ENCODE data around the gene CNTN4.

DNA sequence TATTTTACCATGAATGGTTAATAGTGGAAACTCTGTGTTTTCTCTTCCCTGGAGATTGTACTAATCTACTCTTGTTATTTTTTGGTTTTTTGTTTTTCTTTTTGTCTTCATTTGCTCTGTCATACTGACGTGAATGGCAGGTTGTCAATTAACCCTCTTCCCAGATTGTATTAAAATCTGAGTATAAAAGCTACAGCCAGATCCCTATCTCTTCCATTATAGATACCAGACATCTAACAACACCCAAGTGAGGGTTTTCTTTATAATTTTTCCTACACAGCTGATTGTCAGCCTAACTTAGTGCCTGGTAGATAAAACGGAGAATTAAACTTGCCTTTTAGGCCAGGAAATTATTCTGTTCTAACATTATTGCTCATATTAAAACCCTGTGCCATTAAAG, 848.9 kb downstream of the CNTN4 start:
- TF ChIP-seq CTCF (IDR thresholded peaks at IDR 0.05) (no peak), POLR2A (IDR thresholded peaks at IDR 0.05) (no peak)

All from body of pancreas (tissue), 4 donors.